Measurements from ENCODE around the gene ERC1.

DNA sequence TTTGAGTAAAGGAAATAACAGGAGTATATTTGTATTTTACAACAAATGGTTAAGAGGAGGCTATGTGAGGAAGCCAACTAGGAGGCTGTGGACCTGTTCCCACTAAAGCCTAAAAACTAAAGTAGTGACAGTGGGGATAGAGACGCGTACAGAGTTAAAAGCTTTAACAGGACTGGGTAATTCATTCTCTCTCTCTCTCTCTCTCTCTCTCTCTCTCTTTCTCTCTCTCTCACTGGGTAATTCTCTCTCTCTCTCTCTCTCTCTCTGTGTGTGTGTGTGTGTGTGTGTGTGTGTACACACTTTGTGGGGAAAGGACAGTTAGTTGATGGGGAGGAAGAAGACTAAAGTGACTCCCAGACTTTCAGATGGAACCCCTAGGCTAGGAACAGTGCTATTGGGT lies 16.3 kb downstream of the ERC1 start:
- TF ChIP-seq, protein P1, sequence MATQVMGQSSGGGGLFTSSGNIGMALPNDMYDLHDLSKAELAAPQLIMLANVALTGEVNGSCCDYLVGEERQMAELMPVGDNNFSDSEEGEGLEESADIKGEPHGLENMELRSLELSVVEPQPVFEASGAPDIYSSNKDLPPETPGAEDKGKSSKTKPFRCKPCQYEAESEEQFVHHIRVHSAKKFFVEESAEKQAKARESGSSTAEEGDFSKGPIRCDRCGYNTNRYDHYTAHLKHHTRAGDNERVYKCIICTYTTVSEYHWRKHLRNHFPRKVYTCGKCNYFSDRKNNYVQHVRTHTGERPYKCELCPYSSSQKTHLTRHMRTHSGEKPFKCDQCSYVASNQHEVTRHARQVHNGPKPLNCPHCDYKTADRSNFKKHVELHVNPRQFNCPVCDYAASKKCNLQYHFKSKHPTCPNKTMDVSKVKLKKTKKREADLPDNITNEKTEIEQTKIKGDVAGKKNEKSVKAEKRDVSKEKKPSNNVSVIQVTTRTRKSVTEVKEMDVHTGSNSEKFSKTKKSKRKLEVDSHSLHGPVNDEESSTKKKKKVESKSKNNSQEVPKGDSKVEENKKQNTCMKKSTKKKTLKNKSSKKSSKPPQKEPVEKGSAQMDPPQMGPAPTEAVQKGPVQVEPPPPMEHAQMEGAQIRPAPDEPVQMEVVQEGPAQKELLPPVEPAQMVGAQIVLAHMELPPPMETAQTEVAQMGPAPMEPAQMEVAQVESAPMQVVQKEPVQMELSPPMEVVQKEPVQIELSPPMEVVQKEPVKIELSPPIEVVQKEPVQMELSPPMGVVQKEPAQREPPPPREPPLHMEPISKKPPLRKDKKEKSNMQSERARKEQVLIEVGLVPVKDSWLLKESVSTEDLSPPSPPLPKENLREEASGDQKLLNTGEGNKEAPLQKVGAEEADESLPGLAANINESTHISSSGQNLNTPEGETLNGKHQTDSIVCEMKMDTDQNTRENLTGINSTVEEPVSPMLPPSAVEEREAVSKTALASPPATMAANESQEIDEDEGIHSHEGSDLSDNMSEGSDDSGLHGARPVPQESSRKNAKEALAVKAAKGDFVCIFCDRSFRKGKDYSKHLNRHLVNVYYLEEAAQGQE (IDR thresholded peaks at IDR 0.05; ENCODE audit: borderline replicate concordance) = no peak
- TF ChIP-seq, protein P1 (CRISPR knock-in tag; IDR thresholded peaks at IDR 0.05; ENCODE audit: low read depth) = no peak
- no peak for TF ChIP-seq BCL6 (CRISPR knock-in tag; IDR thresholded peaks at IDR 0.05)
- no peak for TF ChIP-seq ZNF76 (CRISPR knock-in tag; IDR thresholded peaks at IDR 0.05; ENCODE audit: borderline replicate concordance)
- no peak for TF ChIP-seq SAFB2 (IDR thresholded peaks at IDR 0.05; ENCODE audit: borderline replicate concordance, low read depth, low read length, severe bottlenecking)
- no peak for TF ChIP-seq HMGN3 (IDR thresholded peaks at IDR 0.05; ENCODE audit: borderline replicate concordance, extremely low read depth, insufficient read length, low read depth, low read length)
- TF ChIP-seq FOXJ3 (CRISPR knock-in tag; IDR thresholded peaks at IDR 0.05) = no peak
- TF ChIP-seq TEAD2 (tag; IDR thresholded peaks at IDR 0.05) = no peak
- no peak for TF ChIP-seq ZNF589 (CRISPR knock-in tag; IDR thresholded peaks at IDR 0.05; ENCODE audit: low read depth)
- TF ChIP-seq RAD21 (CRISPR knock-in tag; conservative IDR thresholded peaks at IDR 0.05 in 1 of 2, IDR thresholded peaks at IDR 0.05 in 1 of 2) = no peak
- TF ChIP-seq TCF7L2 (IDR thresholded peaks at IDR 0.05; ENCODE audit: low read depth, low read length) = no peak
- TF ChIP-seq EZH2 (IDR thresholded peaks at IDR 0.05; ENCODE audit: borderline replicate concordance, low read depth, low read length) = no peak
- TF ChIP-seq GABPB1 (CRISPR knock-in tag; IDR thresholded peaks at IDR 0.05) = no peak

Measured in K562 (cell line).